OCI-M2 (cell line): Measurements from ENCODE around the gene CHURC1.

Experiments
- DNase-seq: peaks from one replicate; lab custom pipeline; 2025; ENCODE audit not compliant: unreplicated experiment; lab: John Stamatoyannopoulos, UW

The CHURC1 gene

DNA sequence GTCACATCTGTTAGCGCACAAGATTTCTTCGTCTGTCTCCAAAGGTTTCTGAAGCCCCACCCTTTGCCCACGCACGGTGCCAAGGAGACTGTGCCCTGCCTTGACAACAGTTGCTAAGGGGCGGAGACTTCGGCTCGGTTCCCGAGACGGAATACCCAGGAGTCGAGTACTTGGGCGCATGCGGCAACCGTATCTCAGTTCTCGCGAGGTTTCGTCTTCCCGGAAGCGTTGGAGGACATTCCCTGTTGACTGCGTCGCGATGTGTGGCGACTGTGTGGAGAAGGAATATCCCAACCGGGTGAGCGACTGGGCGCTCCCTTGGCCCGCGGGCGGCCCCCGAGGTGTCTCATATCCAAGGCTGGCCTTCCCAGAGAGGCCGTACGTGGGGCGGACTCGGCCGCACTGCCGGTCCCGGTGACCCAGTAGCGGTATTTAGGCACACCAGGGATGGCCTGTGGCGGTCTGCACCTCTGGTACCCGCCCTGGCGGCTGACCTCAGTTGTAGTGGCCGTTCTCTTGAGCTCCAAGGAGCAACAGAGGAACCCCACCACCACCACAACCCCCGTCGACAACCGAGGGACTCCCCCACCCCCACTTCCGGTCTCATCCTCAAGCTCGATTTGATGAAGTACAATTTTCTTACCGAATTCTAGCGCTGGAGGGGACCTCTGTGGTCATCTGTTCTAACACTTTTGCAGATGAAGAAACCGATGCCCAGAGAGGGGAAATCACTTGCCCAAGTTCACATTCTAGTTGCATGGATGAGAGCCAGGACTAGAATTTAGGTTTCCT is at the start of gene CHURC1:
Gene CHURC1, plus strand, starts transcription at position 219 of the 792 bp plus-strand sequence. Its CDS starts 41 bp downstream, at position 260.
- peak; percentile 74 for DNase-seq

DNA sequence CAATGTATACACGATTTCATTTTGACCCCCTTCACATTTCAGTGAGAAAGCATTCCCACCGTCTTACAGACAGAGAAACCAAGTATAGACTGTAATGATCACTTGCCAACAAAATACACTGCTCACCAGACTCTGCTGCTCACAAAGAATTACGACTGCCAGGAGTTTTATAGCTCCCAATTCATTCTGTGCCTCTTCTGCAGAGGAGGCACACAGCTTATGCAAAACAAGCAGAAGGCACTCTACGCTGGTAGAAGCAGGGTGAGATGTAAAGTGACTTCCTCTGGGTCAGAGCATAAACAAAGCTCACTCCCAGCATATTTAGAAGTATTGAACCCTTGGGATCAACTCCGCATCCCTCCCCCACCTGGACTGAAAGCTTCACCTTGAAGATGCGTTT is 49.1 kb upstream of the CHURC1 start:
- DNase-seq: no peak

DNA sequence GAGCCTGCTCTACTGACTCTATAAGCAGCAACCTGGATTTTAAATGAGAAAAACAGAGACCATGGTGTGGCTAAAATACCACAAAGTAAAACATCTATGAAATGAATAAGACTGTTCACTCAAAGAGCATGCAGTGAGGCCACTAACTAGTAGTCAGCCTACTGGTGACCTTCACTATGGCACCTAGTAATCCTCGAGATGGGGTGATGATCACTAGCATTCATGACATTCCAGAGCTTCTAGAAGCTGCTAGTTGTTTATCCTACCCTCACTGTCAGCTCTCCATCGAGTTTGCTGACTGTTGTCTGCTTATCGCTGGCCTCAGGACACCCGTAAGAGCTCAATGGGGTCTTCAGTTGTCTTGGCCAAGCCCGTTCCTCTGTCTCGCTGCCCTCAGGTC is 48.3 kb upstream of the CHURC1 start:
- no peak for DNase-seq

GRCh38 chr14:64867182-64867581 is 47.1 kb upstream of the CHURC1 start:
- no peak for DNase-seq

DNA sequence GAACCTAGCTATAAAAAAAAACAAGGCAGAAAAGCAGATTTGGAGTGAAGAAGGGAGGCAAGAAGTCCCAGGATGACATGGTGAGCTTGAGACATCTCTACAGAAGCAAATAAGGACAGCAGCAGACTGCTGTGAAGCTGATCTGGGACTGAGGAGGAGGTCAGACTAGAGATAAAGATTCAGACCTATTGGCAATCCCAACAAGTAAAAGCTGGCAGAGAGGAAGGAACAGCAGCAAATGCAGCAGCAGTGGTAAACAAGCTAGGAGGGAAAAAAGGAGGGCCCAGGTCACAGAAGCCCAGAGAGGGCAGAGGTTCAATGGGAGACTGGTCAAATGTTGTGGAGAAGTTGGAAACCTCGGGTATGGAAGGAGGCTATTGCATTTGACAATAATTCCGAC is 45.9 kb upstream of the CHURC1 start:
- no peak for DNase-seq

GRCh38 chr14:64868841-64869240 is 45.4 kb upstream of the CHURC1 start:
- no peak for DNase-seq

DNA sequence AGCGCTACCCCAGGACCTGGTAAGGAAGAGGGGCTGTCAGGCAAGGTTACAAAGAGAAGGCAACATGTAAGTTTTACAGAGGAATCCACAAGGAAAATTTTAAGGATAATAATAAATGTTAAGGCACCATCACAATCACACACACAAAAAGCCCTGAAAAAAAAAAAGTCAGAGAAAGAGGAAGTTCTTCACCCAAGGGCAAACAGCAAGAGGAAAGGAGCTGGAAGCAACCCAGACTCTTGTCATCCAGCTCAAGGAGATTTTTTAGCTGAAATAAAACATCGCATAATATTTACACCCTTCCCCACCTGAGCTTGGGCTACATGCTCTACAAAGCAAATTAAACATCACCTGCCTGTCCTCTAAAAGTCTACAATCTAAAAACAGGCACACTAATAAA is 44.1 kb upstream of the CHURC1 start:
- no peak for DNase-seq

GRCh38 chr14:64871344-64871743 is 42.9 kb upstream of the CHURC1 start:
- no peak for DNase-seq

DNA sequence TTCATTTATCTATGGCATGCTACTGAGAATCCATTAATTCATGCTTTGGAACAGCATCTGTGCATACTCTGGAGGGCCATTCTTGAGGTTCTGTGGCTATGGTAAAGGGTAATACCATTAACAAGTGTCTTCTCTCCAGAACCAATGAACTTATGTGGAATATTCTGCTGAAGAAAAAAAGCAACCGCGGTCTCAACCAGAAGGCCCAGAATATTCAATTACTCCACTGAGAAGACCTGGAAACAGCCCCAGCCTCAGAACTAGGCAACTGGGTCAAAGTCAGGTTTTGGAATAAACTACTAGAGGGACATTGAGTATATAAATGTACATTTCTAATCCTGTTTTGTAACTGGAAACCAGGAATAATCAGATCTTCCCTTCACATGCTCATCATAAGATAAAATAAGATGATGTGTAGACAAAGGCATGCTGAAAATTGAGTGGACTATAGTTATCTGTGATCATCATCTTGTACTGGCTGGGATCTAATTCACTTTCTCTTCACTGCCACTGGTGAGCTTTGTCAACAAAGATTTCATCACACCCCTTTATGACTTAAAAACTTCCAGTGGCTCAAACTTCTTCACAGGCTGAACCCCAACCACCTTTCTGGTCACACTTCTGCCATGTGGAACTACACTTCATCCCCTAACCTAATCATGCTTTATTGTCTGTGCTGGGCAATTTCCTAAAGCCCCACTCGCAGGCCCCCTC is 40.6 kb upstream of the CHURC1 start:
- no peak for DNase-seq

- DNase-seq: no peak
Observed at GRCh38 chr14:64875350-64875749, 38.9 kb upstream of the CHURC1 start.

DNA sequence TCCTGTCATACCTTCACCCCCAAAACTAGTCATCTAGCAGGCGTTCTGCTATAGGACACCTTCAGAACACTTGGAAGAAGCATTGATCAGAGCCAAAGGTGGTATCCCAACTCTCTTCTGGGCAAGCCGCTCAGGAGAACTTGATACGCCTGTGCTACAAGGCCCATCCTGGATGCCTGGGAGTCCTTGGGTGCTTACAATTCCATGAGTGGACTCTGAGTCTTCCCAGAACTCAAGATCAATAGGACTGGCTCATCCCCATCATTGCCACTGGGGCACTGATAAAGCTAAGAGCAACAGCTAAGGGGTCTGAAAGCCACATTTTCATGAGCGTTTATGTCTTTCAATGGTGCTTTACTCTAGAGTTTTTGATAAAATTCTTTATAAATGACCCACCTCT is 36.4 kb upstream of the CHURC1 start:
- DNase-seq: no peak

DNA sequence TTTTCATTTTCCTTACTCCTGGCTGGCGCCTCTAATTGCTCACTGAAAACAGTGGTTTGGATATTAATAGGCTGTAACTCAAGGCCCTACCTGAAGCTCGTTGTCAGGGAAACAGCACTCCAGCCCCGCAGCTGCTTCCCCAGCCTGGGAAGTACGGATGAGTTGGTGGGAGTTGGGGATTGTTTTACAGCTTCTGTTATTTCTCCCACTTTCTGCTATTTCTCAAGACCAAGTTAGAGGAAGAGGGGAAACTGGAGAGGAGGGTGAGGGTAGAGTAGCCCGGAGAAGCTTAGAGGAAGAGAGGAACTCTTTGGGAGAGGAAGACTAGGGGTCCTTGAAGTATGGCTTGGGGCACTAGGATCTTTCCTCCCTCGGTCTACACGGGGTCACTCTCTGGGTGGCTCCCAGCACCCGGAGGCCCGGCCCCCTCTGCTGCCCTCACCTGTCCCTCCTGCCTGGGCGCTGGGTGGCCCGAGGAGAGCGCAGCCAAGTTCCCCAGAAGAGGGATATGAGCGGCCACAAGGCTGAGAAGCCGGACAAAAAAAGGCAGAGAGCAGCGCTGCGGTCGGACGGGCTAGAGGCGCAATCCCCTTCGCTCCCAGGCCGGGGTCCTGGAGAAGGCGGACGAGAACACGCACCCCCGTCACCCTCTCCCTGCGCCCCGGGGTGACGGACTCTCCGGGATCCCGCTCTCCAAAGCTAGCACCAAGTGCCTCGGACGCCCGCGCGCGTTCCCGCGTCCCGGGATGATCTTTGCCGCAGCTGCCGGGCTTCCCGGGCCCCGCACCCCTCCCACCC is 35.2 kb upstream of the CHURC1 start:
- DNase-seq: no peak

- DNase-seq: no peak
Observed at GRCh38 chr14:64879635-64880220, 34.5 kb upstream of the CHURC1 start, which contains the start of gene SPTB. Gene SPTB, minus strand, starts transcription at chr14:64879907. Its CDS starts 56,813 bp downstream, at chr14:64823094.

- no peak for DNase-seq
Observed at GRCh38 chr14:64880221-64881121, 33.8 kb upstream of the CHURC1 start.

GRCh38 chr14:64885559-64885958 is 28.7 kb upstream of the CHURC1 start:
- no peak for DNase-seq

DNA sequence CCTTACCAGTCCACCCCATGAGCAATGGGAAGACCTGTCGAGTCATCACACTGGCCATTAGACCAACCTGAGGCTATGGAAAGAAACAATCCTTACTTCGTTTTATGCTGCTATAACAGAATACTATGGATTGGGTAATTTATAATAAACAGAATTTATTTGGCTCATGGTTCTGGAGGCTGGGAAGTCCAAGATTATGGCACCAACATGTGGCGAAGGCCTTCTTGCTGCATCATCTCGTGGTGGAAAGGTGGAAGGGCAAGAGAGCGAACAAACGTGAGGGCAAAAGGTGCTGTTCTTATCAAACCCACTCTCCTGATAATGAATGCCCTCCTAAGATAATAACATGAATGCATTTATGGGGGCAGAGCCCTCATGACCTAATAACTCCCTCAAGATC is 24.9 kb upstream of the CHURC1 start:
- no peak for DNase-seq

DNA sequence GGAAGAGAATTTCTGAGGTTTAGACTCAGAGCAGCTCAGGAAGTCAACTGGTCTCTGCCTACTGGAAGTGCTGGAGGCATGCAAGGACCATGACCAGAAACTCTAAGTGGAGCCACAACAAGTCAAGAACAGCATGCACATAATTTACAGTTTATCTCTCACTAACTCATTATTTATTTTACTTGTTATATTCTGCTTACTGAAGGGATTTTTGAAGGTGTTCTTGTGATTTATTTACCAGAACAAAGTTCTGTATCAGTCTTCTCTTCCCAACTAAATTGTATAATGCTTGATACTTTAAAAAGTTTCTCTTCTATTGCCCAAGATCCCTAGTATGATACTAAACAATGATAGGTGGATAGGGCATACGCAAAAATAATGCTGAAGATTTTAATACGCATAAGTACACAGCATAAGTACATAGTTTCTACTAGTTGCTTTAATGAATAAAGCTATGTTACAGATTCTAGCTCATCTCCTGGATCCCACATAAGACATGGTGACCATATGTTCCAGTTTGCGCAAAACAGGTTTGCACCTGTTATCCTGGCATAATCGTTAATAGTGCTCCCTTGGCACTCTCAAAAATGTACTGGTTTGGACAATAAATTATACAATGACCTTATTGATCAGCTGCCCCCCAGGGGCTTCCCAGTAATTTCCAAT is 22.9 kb upstream of the CHURC1 start:
- no peak for DNase-seq

- DNase-seq: no peak
Observed at GRCh38 chr14:64891839-64892375, 22.3 kb upstream of the CHURC1 start.

GRCh38 chr14:64899958-64900357 is 14.3 kb upstream of the CHURC1 start:
- no peak for DNase-seq
